Kidney (tissue), 14 donors: Measurements from ENCODE around the gene HIF3A. TPM values are rescaled to one million over a fixed set of nuclear protein-coding genes. Genes with fewer than 3 reads are reported as not detected.

ENCODE experiments used
- DNase-seq, 5 donors: peaks; one replicate each; pipeline ENCODE4 v3.0.0-alpha.2; 2013 to 2020
- FAIRE-seq: peaks from 2 replicates; lab custom pipeline; 2012; peaks lifted over from hg19 to GRCh38; lab: Jason Lieb, UNC
- H3K27ac ChIP-seq, 2 donors: one replicate each; pipeline ENCODE4 v1.7.0; 2013; ENCODE audit warnings: low read depth in 2 of 2, low read length in 2 of 2, inconsistent platforms in 1 of 2
- H3K27me3 ChIP-seq: one replicate; pipeline ENCODE4 v1.7.1; 2013; ENCODE audit warnings: low read length, inconsistent platforms; ENCODE audit not compliant: control insufficient read depth, insufficient read depth
- H3K36me3 ChIP-seq, 3 donors: one replicate each; pipeline versions ENCODE4 v1.7.0 to v1.7.1; 2013; ENCODE audit warnings: low read length in 3 of 3, control low read depth in 1 of 3, inconsistent platforms in 1 of 3; ENCODE audit not compliant: insufficient read depth in 3 of 3, control insufficient read depth in 2 of 3
- H3K4me1 ChIP-seq, 3 donors: one replicate each; pipeline versions ENCODE4 v1.7.0 to v1.7.1; 2013; ENCODE audit warnings: low read length in 3 of 3, inconsistent platforms in 1 of 3, low read depth in 1 of 3; ENCODE audit not compliant: control insufficient read depth in 2 of 3, insufficient read depth in 2 of 3
- H3K4me3 ChIP-seq, 3 donors: one replicate each; pipeline versions ENCODE4 v1.7.0 to v1.8.1; 2013; ENCODE audit warnings: low read length in 3 of 3, control low read depth in 1 of 3, inconsistent platforms in 1 of 3
- H3K9ac ChIP-seq, 3 donors: one replicate each; pipeline versions ENCODE4 v1.7.0 to v1.7.1; 2013; ENCODE audit warnings: low read length in 3 of 3, control low read depth in 1 of 3, inconsistent platforms in 1 of 3
- H3K9me3 ChIP-seq, 3 donors: one replicate each; pipeline versions ENCODE4 v1.7.0 to v1.7.1; 2013; ENCODE audit warnings: low read length in 3 of 3, control low read depth in 1 of 3, inconsistent platforms in 1 of 3; ENCODE audit not compliant: control insufficient read depth in 2 of 3, insufficient read depth in 1 of 3
- intact Hi-C: fragments of 100-400 bp; cut with DNase I; formaldehyde crosslinking; loops from one replicate; pipeline ENCODE4 v1.11.1; 2022
- polyA plus RNA-seq: library from polyadenylated mRNA; stranded (reverse); fragments of 350-450 nt; fragmentation: Illumina TruSeq; extraction: RNeasy Lipid Tissue Mini Kit (QIAGEN cat#74804); gene quantifications from one replicate; pipeline ENCODE4 v1.2.3, GENCODE V29; 2014; ENCODE audit warnings: low read depth, low replicate concordance; ENCODE audit not compliant: insufficient read depth
- total RNA-seq: library from RNA; stranded (reverse); fragmentation: NEBNext Ultra II Directional; extraction: Animal tissue kit (Norgen Biotek cat#: 25700); gene quantifications from one replicate; pipeline ENCODE4 v1.2.1, GENCODE V29; 2021
- TF ChIP-seq, protein P1 (sequence below): IDR thresholded peaks from 3 replicates; pipeline ENCODE4 v1.5.1; 2012; ENCODE audit warnings: mild to moderate bottlenecking, moderate library complexity, borderline replicate concordance; ENCODE audit not compliant: insufficient read depth; ENCODE audit errors: extremely low read depth
- donor health status: control.
- donor health status: control.
- donor health status: control.
- donor health status: control.
- donor health status: control.
- donor health status: DM: yes; HTN: yes; CAD: no.
- donor health status: Normal renal cell carcinoma (clear cell type).

HIF3A gene
- total and polyA plus RNA-seq, 2 donors from 2014 or later = 3.3 to 40.4 TPM

DNA sequence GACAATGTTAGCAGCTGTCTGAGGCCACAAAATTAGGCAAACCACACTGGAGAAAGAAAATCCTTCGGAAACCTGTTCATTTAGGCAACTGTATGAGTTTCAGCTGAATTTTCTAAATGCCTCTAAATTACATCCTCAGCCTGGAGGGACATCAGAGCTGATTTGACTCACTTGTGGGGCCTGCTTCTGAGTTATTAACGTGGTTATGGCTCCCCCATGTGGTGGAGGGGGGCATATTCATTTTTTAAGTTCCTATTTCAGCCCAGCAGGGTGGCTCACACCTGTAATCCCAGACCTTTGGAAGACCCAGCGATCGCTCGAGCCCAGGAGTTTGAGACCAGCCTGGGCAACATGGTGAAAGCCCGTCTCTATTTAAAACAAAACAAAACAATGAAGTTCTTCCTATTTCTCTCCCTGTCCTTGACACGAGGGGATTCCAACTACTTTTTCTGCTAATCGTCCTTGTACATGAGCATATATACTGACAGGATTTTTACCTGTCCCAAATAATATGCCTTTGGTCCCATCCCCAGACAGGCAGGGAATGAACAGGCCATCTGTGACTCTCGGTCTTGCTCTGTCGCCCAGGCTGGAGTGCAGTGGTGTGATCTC is 31.5 kb upstream of the HIF3A start:
- H3K36me3 ChIP-seq = no peaks in the 10 kb centered on the region
- H3K9ac ChIP-seq = no peak overlapping the region
- H3K27ac ChIP-seq = no peak overlapping the region
- no peaks in the 10 kb centered on the region for H3K9me3 ChIP-seq
- intact Hi-C loops = loop anchor here (10.0 kb wide), 1 partner anchor 241 kb away; the partner anchor contains the start of gene PGLYRP1
- TF ChIP-seq, protein P1, sequence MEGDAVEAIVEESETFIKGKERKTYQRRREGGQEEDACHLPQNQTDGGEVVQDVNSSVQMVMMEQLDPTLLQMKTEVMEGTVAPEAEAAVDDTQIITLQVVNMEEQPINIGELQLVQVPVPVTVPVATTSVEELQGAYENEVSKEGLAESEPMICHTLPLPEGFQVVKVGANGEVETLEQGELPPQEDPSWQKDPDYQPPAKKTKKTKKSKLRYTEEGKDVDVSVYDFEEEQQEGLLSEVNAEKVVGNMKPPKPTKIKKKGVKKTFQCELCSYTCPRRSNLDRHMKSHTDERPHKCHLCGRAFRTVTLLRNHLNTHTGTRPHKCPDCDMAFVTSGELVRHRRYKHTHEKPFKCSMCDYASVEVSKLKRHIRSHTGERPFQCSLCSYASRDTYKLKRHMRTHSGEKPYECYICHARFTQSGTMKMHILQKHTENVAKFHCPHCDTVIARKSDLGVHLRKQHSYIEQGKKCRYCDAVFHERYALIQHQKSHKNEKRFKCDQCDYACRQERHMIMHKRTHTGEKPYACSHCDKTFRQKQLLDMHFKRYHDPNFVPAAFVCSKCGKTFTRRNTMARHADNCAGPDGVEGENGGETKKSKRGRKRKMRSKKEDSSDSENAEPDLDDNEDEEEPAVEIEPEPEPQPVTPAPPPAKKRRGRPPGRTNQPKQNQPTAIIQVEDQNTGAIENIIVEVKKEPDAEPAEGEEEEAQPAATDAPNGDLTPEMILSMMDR = peak; percentile 89
- no peaks in the 10 kb centered on the region for H3K27me3 ChIP-seq
- no peaks in the 10 kb centered on the region for H3K4me1 ChIP-seq
- H3K4me3 ChIP-seq = no peak overlapping the region
- DNase-seq (peak in 4 of 5 donors; percentile 81 to 91 (median 85)), FAIRE-seq (peak; percentile 6)

GRCh38 chr19:46269101-46269500 is 27.7 kb upstream of the HIF3A start:
- H3K4me1 ChIP-seq = no peaks in the 10 kb centered on the region
- TF ChIP-seq, protein P1 = no peak

DNA sequence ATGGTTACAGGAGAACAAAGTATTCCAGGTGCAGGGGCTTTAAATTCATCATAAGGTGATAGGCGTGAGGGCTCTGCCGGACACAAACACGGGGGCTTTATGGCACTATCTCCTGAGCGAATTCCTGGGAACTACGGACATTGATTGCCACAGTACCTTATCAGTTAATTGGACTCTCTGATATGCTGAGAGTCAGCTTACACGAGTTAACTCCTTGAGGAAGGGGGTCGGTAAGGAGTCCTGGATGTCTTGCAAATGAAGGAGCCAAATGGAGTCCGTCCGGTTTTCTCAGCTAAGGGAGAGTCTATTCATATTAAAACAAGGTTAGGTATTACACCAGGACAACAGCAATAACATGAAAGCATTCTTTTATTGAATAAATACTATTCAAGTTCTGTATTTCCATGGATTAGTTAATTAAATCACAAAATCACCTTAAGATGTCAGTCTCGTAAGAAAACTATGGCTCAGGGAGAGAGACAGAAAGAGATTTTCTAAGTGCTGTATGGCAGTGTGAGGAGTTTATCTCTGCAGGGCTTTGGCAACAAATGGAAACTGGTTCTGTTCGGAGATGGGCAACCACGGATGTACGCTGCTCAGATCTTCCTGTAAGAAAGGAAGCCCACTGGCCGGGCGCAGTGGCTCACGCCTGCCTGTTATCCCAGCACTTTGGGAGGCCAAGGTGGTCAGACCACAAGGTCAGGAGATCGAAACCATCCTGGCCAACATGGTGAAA is 26.2 kb upstream of the HIF3A start:
- H3K4me1 ChIP-seq = no peaks in the 10 kb centered on the region
- intact Hi-C loops = no loop called here
- no peak for FAIRE-seq
- no peak for DNase-seq
- H3K9me3 ChIP-seq = no peaks in the 10 kb centered on the region
- H3K27me3 ChIP-seq = no peaks in the 10 kb centered on the region
- H3K9ac ChIP-seq = no peak overlapping the region
- H3K4me3 ChIP-seq = no peak overlapping the region
- TF ChIP-seq, protein P1 = no peak
- no peaks in the 10 kb centered on the region for H3K36me3 ChIP-seq
- no peak overlapping the region for H3K27ac ChIP-seq

More at GRCh38 chr19:46269101-46269500, 27.7 kb upstream of the HIF3A start:
- Histone ChIP-seq H3K9ac (no peak overlapping the region), H3K27ac (no peak overlapping the region), H3K9me3 (no peaks in the 10 kb centered on the region), H3K4me3 (no peak overlapping the region), H3K36me3 (no peaks in the 10 kb centered on the region), H3K27me3 (no peaks in the 10 kb centered on the region)
- intact Hi-C loops = loop anchor here (10.0 kb wide), 1 partner anchor 244 kb away; the partner anchor contains the start of gene PGLYRP1
- FAIRE-seq (no peak), DNase-seq (no peak)
